HG02884 (cell line): Measurements from ENCODE around the gene PRKG1.
"Not testable (repeated sequence)": the region's sequence is repeated elsewhere in the genome, so short reads cannot be mapped to it uniquely, and the experiment has no call there.

Experiments
- ATAC-seq: cut with Tn5 transposase; IDR thresholded peaks from one replicate; pipeline ENCODE4 v1.9.1; 2021; ENCODE audit warnings: mild to moderate bottlenecking, moderate library complexity; ENCODE audit not compliant: unreplicated experiment

Gene PRKG1

DNA sequence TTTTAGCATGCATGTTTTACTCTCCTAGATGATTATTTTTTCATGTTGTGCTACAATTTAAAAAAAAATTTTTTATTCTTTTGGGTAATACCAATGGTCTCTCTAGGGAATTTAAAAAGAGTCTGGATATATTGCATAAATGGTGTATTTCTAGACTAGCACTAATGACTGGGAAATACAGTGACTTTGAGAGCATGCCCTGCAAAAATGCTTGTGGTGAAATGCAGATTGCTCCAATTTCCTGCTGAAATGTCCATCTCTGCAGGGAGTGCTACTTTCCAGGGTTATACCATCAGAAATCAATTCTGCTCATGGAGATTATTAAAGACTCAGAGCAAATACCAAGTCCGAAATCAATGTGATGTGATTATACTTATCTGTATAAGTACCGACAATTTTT lies 186.1 kb downstream of the PRKG1 start:
- ATAC-seq: no peak

DNA sequence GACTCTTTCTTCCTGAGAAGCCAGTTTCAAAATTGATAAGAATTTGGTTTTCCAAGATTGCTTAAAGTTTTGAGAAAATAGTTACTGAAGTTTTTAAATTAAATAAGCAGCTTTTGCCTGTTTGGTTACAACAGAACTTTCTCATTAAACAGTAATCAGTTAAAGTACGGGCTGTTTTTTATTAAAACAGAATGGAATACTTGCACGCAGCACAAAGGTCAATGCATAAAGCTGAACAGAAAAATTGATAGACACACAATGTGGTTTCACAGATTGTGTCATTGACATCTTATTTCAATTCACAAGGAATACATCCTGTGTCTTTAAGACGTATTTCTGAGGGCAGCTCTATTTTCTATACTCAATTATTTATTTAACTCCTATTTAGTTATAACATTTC lies 192.2 kb downstream of the PRKG1 start:
- no peak for ATAC-seq

GRCh38 chr10:51267980-51268570 lies 193.8 kb downstream of the PRKG1 start:
- ATAC-seq: not testable (repeated sequence)

DNA sequence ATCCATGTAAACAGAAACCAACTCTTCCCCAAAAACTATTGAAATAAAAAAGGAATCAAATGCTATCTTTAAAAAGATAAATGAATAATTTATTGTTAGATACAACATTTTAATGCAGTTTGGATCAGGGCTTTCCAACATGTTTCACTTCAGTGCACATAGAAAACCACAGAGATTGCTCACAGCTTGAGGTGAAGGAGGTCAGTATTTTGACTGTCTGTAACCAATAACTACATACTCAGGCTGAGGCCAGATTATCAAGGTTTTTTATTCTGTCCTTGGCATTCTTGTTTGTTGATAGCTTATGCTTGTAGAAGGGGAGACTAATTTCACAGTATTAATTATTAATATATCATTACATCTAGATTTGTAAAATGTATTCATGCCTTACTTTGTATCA lies 195.5 kb downstream of the PRKG1 start:
- ATAC-seq: no peak

DNA sequence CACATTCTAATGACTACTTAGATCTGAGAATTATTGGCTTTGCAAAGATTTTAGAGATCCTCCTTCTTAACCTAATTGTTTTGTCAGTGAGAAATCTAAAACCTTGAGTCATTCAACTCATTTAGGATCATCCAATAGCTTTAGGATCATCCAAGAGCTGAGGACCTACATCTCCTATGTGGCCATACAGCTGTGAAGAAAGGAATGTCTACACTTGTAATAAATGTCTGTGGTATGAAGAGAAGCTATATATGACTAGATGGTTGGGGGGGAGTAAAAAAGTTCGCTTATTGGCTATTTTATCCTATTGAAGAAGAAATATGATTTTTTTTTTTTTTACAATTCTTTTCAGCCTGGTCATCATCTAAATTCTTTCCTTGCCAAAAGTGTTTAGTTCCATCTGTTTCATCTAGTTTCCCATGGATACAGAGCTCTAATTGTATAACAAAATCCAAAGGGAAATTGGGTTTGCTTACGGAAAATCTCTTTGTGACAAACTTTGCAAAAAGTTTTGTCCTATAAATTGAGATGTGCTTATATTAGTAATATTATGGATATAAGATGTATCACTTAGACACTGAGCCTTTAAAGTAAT lies 196.7 kb downstream of the PRKG1 start:
- ATAC-seq: no peak

GRCh38 chr10:51272099-51272498 lies 197.8 kb downstream of the PRKG1 start:
- ATAC-seq: not testable (repeated sequence)

GRCh38 chr10:51272555-51272954 lies 198.3 kb downstream of the PRKG1 start:
- ATAC-seq: no peak

DNA sequence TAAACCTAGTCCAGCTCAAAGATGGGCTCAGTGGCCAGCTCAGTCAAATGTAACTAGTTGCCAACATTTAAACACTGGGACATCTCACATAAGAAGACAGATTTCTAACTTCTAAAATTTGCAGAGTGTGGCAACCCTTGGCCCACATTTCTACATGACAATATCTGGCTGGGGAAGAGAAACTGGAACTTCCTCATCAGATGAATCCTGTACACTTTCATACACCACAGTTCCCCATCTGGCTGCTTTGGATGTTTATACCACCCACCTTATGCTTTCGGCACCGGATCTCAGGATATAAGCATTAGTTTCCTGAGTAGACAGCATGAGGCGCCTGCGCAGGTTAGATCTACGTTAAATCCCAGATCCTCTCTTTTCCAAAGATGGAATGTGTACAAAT lies 199.3 kb downstream of the PRKG1 start:
- ATAC-seq: no peak

- ATAC-seq: not testable (repeated sequence)
These were observed 201.8 kb downstream of the PRKG1 start for GRCh38 chr10:51276097-51276496.

DNA sequence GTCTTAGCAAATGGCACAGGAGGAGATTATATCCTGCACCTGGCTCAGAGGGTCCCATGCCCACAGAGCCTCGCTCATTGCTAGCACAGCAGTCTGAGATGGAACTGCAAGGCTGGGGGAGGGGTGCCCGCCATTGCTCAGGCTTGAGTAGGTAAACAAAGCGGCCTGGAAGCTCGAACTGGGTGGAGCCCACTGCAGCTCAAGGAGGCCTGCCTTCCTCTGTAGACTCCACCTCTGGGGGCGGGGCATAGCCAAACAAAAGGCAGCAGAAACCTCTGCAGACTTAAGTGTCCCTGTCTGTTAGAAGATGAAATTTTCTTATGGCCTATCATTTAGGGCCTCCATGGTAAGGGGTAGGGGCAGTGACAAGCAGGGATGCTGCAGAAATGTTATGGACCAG lies 207.1 kb downstream of the PRKG1 start:
- ATAC-seq: not testable (repeated sequence)

DNA sequence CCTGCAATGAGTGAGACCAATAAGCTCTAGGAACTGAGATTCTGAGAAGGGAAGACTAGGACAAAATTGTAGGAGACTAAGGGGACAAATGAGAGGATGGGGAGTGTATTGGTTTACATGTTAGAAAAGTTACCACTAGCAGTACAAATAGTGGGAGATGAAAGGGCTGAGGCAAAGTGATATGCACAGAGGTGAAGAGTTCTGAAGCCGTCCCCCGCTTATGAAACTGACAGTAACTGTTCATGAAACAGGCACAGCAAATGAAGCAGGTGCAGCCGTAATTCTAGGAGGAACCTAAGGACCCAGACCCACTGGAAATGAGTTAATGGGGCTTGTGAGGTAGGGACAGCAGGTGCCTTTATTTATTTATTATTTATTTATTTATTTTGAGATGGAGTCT lies 211.3 kb downstream of the PRKG1 start:
- no peak for ATAC-seq

- ATAC-seq: no peak
These were observed 214.2 kb downstream of the PRKG1 start for GRCh38 chr10:51288511-51288910.

DNA sequence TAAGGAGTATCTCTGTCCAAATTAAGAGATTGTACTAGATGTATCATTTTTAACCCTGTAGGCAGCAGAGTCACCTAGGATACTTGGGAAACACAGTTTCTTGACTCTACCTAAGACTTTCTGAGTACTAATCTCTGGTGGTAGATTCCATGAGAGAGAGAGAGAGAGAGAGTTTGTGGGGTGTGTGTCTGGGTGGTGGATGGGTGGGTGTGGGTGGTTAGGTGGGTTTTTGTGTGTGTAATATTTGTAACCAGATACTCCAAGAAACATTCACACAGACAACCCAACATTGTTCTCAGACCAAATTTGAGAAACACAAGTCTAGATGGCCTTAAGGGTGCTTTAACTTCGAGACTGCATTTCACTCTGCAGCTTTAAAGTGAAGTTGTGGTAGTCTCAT lies 215.2 kb downstream of the PRKG1 start:
- ATAC-seq: no peak

DNA sequence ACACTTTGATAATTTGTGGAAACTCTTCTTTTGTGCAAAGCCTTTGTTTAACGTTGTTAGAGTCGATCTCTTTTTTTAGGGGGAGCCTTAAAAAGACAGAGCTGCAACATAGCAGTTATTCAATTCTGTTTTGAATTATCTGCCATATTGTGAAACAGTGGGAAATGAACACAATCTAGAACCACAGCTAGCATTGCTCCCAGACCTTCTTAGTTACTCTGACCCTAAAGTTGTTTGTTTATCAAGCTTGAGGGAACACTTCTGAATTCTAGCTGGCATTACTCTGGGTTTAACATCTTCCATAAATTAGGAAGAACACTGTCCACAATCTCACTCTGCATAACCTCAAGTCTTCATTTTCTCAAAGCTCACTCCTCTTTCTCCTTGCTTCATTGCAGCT lies 217.7 kb downstream of the PRKG1 start:
- no peak for ATAC-seq

GRCh38 chr10:51297438-51297837 lies 223.2 kb downstream of the PRKG1 start:
- ATAC-seq: no peak

GRCh38 chr10:51300617-51301304 lies 226.5 kb downstream of the PRKG1 start:
- no peak for ATAC-seq

DNA sequence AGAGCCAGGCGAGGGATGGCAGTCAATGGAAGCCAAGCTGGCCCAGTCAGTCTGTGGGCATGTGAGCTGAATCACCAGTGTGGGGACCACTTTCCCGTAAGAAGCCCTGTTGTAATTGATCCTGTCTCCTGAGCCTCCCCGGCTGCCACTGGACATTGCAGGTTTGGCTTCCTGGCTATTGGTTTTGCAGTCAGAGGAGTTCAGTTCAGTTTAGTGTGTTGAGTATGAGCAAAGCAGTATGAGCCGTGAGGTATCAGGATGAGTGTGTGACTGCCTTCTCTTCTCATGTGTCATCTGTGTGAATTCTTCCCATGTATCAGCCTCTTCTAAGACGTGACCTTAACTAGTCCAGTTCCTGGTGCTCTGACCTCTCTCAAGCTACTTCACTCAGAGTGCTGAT lies 227.4 kb downstream of the PRKG1 start:
- no peak for ATAC-seq

GRCh38 chr10:51302316-51302715 lies 228.0 kb downstream of the PRKG1 start:
- ATAC-seq: no peak

DNA sequence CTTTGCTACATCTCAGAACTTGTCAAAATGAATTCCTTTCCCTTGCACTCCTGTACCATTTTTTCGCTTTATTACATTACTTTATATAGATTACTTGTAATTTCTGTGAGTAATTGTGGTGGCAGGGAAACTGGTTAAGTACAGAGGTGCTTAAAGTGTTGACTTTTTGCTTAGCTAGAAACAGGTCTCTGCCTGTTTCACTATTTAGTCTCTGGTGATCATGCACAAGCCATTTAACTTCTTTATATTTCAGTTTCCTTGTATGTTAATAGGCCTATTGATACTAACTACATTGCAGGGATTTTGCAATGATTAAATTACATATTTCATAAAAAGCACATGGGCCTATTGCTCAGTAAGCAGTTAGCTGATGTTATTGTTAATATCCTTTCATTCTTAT lies 233.8 kb downstream of the PRKG1 start:
- ATAC-seq: no peak

DNA sequence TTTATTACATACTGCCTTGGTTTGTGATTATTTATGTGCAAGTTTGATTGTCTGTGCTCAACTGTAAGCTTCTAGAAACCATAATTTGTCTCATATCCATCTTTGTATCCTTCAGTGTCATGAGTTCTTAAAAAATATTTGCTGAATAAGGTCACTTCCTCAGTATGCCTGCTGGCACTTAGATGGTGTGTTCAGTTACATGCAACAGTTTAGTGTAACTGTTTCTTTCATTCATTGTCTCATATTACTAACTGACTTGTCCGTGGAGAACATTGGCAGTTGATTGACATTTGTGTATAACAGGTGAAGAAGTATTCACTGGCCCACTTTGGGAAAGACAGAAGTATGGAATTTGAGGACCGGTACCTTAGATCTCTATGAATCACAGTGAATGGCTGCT lies 236.9 kb downstream of the PRKG1 start:
- no peak for ATAC-seq

GRCh38 chr10:51312817-51313216 lies 238.5 kb downstream of the PRKG1 start:
- no peak for ATAC-seq

DNA sequence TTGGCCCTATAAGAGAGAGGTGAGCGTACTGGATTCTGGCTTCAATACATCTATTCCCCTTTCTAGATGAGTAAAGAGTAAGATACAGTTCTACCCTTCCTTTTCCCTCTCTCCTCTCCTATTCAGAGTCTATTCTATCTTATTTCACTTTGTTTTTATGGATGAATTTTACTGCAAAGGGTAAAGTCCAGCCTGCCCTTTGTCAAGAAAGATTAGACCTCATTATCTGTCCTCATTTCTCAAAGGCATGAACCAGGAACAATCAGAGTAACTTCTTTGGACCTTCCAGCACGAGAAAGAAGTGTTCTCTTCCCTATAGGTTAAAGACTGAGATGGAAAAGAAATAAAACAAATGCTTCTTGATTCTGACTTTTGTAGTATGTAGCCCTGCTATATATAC lies 239.0 kb downstream of the PRKG1 start:
- no peak for ATAC-seq
